PC-9 (cell line): Measurements from ENCODE around the gene MED26.

ENCODE experiments used
- CTCF ChIP-seq: fragments of 200-600 bp; sonication (generic); conservative IDR thresholded peaks from 2 replicates; pipeline ENCODE4 v1.6.1; 2017; ENCODE audit warnings: mixed run types, antibody characterized with exemption, mild to moderate bottlenecking, moderate library complexity
- EZH2 ChIP-seq: fragments of 200-600 bp; sonication (generic); IDR thresholded peaks from 2 replicates; pipeline ENCODE4 v1.8.0; 2017; ENCODE audit warnings: antibody characterized with exemption, low read depth

GRCh38 chr19:16585808-16586476 is 42.1 kb downstream of the MED26 start:
- TF ChIP-seq CTCF (no peak), EZH2 (no peak)
